Adipose tissue (tissue), 3 donors: ENCODE data around the gene DOCK4. TPM values are rescaled to one million over a fixed set of nuclear protein-coding genes. Genes with fewer than 3 reads are reported as not detected.

Experiments used
- H3K27ac ChIP-seq: one replicate; pipeline ENCODE4 v1.5.1; 2013; ENCODE audit warnings: low read depth, low read length
- WGBS, 3 donors: extraction: QIAGEN DNeasy Blood & Tissue Kit; methylation state at CpG; one replicate each; pipeline ENCODE4 v1.1.7; 2013; 5-methylcytosine and 5-hydroxymethylcytosine counted together
- polyA plus RNA-seq, 3 donors: library from polyadenylated mRNA; stranded (reverse); fragments of 200-250 nt; gene quantifications; one replicate each; pipeline ENCODE4 v1.2.3, GENCODE V29; 2013
- donor health status: healthy with polysubstance abuse.
- donor health status: Bipolar disorder and iron deficiency.
- donor health status: healthy.

DOCK4 gene
- polyA plus RNA-seq, 3 donors, result 3.0 to 9.7 (median 7.6) TPM

DNA sequence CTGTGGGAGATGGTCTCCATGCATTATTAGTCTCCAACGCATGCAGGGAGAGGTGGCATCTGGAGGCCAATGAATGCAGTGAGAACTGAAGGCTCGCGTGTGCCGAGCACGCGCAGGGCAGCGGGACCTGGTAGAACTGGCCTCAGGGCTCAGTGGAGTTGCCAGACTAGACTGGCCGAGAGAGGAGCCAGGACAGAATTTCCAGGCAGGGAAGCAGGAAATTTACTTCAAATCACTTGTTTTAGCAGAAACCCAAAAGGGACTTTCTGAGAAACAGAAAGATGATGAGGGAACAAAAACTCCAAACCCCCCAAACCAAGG is 332.9 kb downstream of the DOCK4 start:
- H3K27ac ChIP-seq, result no peak overlapping the region
- WGBS, 3 donors, result 77 to 93% (median 91%) methylated on average over 8 of the region's 8 CpGs

DNA sequence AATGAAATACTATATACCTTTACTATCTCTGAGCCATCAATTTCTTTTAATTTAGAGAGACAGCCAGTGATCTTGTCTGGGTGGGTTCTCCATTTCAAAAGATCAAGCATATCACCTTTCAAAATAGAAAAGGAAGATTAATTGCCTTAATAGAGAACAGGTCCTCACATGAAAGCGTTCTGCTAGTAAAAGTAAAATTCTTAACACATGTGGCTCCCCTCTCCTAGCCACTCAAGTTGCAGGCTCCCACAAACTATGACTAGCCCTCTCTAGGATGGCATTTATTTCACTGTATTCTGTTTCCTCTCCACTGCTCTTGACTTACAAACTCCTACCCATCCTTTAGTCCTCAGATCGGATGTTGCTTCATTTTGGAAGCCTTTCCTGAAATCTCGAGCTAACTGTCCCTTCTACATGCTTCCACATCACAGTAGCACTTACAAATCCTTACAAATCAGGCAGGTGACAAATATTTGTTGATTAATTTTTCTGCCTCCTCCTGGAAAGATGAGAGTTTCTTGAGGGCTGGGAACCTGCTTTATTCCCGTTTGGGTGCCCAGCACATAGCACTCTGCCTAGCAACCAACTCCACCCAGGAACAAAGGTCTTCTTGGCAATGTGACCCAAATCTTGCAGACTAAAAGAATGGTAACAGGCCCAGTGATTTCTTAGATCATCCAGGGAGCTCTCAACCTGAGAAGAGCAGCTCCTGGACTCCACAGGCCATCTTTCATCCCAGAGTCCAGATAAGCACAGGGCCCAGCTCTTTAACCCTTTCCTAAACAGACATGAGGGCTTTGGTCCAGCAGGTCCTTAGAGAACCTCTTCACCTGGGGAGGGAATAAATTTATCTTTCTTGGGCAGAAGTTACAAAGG is 333.5 kb downstream of the DOCK4 start:
- H3K27ac ChIP-seq, result no peak overlapping the region
- WGBS, 3 donors, result 70 to 75% (median 72%) methylated on average over 4 of the region's 4 CpGs

- WGBS, 3 donors, result 76 to 83% (median 76%) methylated on average over 1 of the region's 1 CpG
- no peak overlapping the region for H3K27ac ChIP-seq
These were observed 334.9 kb downstream of the DOCK4 start for GRCh38 chr7:111871283-111871682.

GRCh38 chr7:111869280-111869679 is 336.9 kb downstream of the DOCK4 start:
- WGBS, 3 donors, result 98% methylated on average over 3 of the region's 3 CpGs
- no peak overlapping the region for H3K27ac ChIP-seq

GRCh38 chr7:111867348-111867931 is 338.8 kb downstream of the DOCK4 start:
- WGBS, 3 donors, result 62 to 79% (median 68%) methylated on average over 5 of the region's 5 CpGs

GRCh38 chr7:111866787-111867186 is 339.4 kb downstream of the DOCK4 start:
- 89 to 95% (median 89%) methylated on average over 2 of the region's 2 CpGs for WGBS, 3 donors
- no peak overlapping the region for H3K27ac ChIP-seq

More at GRCh38 chr7:111867348-111867931, 338.8 kb downstream of the DOCK4 start:
- H3K27ac ChIP-seq, result no peak overlapping the region

GRCh38 chr7:111865430-111865829 is 340.8 kb downstream of the DOCK4 start:
- H3K27ac ChIP-seq, result no peak overlapping the region
- 37 to 64% (median 39%) methylated on average over 1 of the region's 1 CpG for WGBS, 3 donors

DNA sequence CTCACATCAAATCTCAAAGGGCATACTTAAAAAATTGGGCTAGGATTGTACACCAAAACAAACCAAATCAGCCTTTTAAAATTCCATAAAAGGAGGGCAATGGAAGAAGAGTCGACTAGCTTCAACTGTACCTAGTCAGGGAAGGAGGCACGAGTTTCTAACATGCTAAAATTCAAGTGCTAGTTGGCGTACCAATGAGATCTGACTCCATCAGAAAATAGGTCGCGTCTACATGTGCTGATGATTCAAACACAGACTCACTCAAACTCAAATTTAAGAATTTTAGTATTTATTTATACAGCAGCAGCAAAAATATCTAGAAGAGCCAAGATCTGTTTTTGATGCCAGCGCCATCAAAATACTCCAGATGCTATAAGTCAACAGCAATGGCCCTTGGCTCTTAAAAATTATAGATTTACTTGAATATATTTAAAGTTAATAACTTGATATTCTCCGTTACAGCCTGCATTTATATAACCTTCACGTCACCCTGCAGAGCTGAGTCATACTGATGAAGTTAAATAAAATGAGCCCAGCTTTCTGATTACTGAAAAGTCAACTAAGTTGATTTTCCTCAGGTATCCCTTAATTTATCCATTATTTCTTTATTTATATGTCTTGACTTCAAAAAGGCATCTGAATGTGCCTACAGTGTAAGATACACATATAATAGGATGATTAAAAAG is 341.8 kb downstream of the DOCK4 start:
- H3K27ac ChIP-seq, result no peak overlapping the region
- 89 to 95% (median 89%) methylated on average over 8 of the region's 8 CpGs for WGBS, 3 donors

DNA sequence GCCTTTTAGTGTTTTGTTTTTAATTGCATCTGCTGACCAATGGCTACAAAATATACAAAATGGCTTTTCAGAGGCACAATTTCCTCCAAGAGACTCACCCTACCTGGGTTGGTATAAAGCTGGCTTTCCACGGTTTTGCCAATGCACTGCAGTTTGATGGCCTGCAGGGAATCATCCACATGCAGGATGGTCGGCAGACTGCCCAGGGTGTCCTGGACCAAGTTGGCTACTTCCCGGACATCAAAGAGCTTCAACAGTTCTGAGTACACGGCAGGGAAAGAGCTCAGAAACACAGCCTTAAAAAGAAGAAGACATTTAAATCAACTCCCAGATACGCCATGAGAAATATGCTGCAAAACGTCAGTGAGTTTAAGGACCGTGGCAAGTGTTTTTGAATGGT is 342.9 kb downstream of the DOCK4 start:
- no peak overlapping the region for H3K27ac ChIP-seq
- WGBS, 3 donors, result 75 to 87% (median 80%) methylated on average over 7 of the region's 7 CpGs

DNA sequence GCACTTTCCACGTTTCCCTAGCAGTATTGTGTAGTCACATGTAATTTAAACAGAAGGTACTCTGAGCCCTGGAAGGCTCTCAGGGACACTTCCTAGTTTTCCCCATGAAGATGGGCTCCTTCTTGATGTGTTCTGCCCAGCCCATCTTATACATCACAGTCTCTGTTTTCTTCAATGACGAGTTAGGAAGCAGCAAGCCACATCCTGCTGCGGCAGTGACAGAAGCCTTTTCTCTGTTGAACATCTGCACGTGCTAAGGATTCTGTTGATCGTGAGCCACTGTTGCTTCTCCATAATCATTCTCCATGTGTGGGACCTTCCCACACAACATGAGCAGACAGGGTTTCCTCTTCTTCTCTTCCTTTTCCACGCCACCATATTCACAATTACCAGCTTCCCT is 346.0 kb downstream of the DOCK4 start:
- H3K27ac ChIP-seq, result no peak overlapping the region
- 81 to 89% (median 84%) methylated on average over 6 of the region's 6 CpGs for WGBS, 3 donors

DNA sequence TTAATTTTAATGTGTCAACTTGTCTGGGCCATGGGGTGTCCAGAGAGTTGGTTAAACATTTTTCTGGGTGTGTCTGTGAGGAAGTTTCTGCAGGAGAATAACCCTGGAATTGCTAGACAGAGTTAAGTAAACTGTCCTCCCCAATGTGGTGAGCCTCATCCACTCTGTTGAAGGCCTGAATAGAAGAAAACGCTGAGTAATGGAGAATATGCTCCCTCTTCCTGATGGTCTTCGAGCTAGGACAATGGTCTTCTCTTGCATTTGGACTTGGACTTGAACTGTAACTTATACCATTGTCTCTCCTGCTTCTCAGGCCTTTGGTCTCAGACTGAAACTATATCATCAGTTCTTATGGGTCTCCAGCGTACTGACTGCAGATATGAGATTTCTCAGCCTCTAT is 347.9 kb downstream of the DOCK4 start:
- no peak overlapping the region for H3K27ac ChIP-seq
- 89 to 95% (median 93%) methylated on average over 3 of the region's 3 CpGs for WGBS, 3 donors

DNA sequence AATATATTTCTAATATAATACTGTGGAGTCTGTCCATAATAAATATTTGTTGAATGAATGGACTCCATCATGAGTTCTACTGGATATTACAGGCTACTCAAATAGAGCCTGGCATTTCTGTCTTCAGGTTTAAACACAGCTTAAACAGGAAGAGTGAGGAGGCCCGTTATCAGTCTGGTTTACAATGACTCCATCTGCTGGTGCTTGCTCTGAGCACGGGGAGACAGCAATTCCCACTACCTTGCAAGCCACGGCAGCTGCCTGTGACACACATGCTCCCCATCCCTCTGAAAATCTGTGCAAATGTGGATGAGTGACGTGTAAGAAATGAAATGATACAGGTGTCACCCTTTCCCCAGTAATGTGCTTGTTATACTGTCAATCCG is 350.4 kb downstream of the DOCK4 start:
- 38 to 60% (median 53%) methylated on average over 5 of the region's 5 CpGs for WGBS, 3 donors

GRCh38 chr7:111855161-111855841 is 350.9 kb downstream of the DOCK4 start:
- H3K27ac ChIP-seq, result no peak overlapping the region
- WGBS, 3 donors, result 38 to 66% (median 47%) methylated on average over 4 of the region's 4 CpGs

More for the DNA sequence above, 350.4 kb downstream of the DOCK4 start:
- H3K27ac ChIP-seq, result no peak overlapping the region

DNA sequence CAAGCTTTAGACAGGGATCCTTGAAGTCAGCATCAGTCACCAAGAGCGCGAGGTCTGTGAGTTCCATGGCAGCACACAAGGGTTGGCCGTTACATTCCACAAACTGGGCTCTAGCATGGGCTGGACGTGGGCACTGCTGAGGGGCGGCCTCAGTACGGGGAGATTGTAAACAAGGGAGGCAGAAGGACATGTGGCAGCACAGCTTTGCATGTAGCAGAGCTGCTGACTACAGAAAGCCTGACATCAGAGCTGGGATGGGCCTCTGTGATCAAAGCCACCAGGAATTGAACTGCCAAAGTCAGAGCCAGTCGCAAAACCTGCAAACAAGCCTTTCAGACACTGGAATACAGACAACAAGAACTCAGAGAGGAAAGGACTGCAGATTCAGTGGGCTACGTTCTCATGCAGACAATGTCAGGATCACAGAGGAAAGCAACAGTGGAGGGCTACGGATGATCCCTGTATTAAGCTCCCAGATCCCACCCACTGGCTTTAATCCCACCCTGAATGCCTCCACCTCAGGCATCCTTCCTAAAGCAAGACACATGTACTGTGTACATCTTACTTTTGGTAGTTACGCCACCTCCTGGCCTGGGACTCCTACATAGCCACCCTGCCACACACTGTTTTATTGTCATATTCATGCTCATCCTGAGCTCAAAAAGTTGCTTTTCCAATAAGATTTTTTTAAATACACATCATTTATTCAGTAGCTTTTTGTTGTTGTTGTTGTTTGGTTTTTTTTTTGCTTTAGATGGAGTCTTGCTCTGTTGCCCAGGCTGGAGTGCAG is 352.8 kb downstream of the DOCK4 start:
- WGBS, 3 donors, result 90 to 94% (median 91%) methylated on average over 10 of the region's 10 CpGs
- no peak overlapping the region for H3K27ac ChIP-seq

DNA sequence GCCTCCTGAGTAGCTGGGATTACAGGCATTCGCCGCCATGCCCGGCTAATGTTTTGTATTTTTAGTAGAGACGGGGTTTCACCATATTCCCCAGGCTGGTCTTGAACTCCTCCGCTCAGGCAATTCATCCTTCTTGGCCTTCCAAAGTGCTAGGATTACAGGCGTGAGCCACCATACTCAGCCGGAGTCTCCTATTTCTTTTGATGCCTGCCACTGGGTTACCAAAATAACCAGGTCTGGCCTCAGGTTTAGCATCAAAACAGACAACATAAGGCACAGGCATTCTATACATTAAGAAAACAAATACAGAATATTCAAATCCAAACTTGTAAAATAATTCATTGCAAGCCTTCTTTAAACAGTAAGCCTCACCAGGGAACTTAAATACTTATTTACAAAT is 354.1 kb downstream of the DOCK4 start:
- WGBS, 3 donors, result 89 to 94% (median 93%) methylated on average over 7 of the region's 7 CpGs
- H3K27ac ChIP-seq, result no peak overlapping the region

DNA sequence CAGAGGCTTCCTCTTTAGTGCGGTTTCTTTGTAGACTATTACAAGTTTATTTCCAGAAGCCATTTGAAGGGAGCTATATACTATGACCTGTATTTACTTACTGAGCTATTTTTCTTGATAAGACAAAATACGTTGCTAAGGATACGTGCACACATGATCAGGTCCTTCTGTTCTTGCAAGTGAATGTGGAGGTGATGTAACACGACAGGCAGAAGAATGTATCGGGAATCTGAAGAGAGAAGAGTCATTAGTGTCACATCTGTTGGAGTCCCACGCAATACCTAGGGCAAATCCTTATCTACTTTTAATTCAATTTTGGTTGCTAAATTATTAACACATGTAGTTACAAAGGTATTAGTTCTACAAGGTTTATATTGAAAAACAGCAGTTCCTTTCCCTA is 359.3 kb downstream of the DOCK4 start:
- H3K27ac ChIP-seq, result no peak overlapping the region
- 37 to 84% (median 80%) methylated on average over 6 of the region's 6 CpGs for WGBS, 3 donors

- no peak overlapping the region for H3K27ac ChIP-seq
- WGBS, 3 donors, result 91 to 93% (median 93%) methylated on average over 4 of the region's 4 CpGs
These were observed 360.3 kb downstream of the DOCK4 start for GRCh38 chr7:111845853-111846252.
